Putamen (tissue), 1 donor: ENCODE measurements around the gene STPG1.
A peak's percentile ranks its signal among the peaks of the same experiment; 100 is the strongest.

Source experiments
- DNase-seq: peaks from one replicate; pipeline ENCODE4 v3.0.0-alpha.2; 2016; ENCODE audit warnings: low spot score

The STPG1 gene

GRCh38 chr1:24369801-24370200 lies 43.8 kb downstream of the STPG1 start:
- no peak for DNase-seq

GRCh38 chr1:24369199-24369598 lies 44.4 kb downstream of the STPG1 start:
- no peak for DNase-seq

- DNase-seq: no peak
Observed at GRCh38 chr1:24366707-24367106, 46.9 kb downstream of the STPG1 start.

- DNase-seq: no peak
Observed at GRCh38 chr1:24364975-24365678, 48.5 kb downstream of the STPG1 start.

- DNase-seq: no peak
Observed at GRCh38 chr1:24364605-24364974, 49.0 kb downstream of the STPG1 start.

- no peak for DNase-seq
Observed at GRCh38 chr1:24363994-24364393, 49.6 kb downstream of the STPG1 start.

- no peak for DNase-seq
Observed at GRCh38 chr1:24362982-24363614, 50.5 kb downstream of the STPG1 start.

- DNase-seq: no peak
Observed at GRCh38 chr1:24362396-24362795, 51.2 kb downstream of the STPG1 start.

- DNase-seq: no peak
Observed at GRCh38 chr1:24361811-24362210, 51.8 kb downstream of the STPG1 start.

- no peak for DNase-seq
Observed at GRCh38 chr1:24360681-24361080, 52.9 kb downstream of the STPG1 start.

- DNase-seq: no peak
Observed at GRCh38 chr1:24357038-24357437, 56.5 kb downstream of the STPG1 start.

GRCh38 chr1:24355466-24355865 lies 58.1 kb downstream of the STPG1 start:
- DNase-seq: no peak

- no peak for DNase-seq
Observed at GRCh38 chr1:24353292-24353891, 60.2 kb downstream of the STPG1 start.

GRCh38 chr1:24351918-24352627 lies 61.5 kb downstream of the STPG1 start:
- no peak for DNase-seq

GRCh38 chr1:24351247-24351646 lies 62.3 kb downstream of the STPG1 start:
- no peak for DNase-seq

- peak; percentile 27 for DNase-seq
Observed at GRCh38 chr1:24349891-24350290, 63.7 kb downstream of the STPG1 start.

GRCh38 chr1:24348196-24348595 lies 65.4 kb downstream of the STPG1 start:
- no peak for DNase-seq

GRCh38 chr1:24347159-24347934 lies 66.2 kb downstream of the STPG1 start:
- DNase-seq: no peak

GRCh38 chr1:24345334-24345733 lies 68.2 kb downstream of the STPG1 start:
- DNase-seq: no peak

- DNase-seq: no peak
Observed at GRCh38 chr1:24344090-24344742, 69.4 kb downstream of the STPG1 start.

- no peak for DNase-seq
Observed at GRCh38 chr1:24343412-24344089, 70.0 kb downstream of the STPG1 start.
